HepG2 (cell line): ENCODE results near the gene RYR2. TPM values are rescaled to one million over a fixed set of nuclear protein-coding genes. Genes with fewer than 3 reads are reported as not detected.

Experiments
- ARNT2 ChIP-seq: sonication (generic); formaldehyde crosslinking; IDR thresholded peaks from 2 replicates; pipeline ENCODE4 v1.8.0; 2022; ENCODE audit warnings: mild to moderate bottlenecking, low read depth, missing genetic modification reagents, moderate library complexity
- ATAD3A ChIP-seq: sonication (generic); formaldehyde crosslinking; IDR thresholded peaks from 2 replicates; pipeline ENCODE4 v1.4.0; 2020; ENCODE audit warnings: missing genetic modification reagents
- CBFB ChIP-seq: sonication (generic); formaldehyde crosslinking; IDR thresholded peaks from 2 replicates; pipeline ENCODE4 v1.4.0; 2020; ENCODE audit warnings: missing genetic modification reagents
- EHMT2 ChIP-seq: fragments of 200-600 bp; sonication (generic); IDR thresholded peaks from 2 replicates; pipeline ENCODE4 v1.7.0; 2017; ENCODE audit warnings: antibody characterized with exemption, low read depth, low read length, borderline replicate concordance
- ERF ChIP-seq: IDR thresholded peaks from 2 replicates; pipeline ENCODE4 v1.6.1; 2018; ENCODE audit warnings: missing biosample characterization, missing genetic modification reagents
- KDM3A ChIP-seq: IDR thresholded peaks from 2 replicates; pipeline ENCODE4 v1.6.1; 2018; ENCODE audit warnings: low read depth, missing compliant biosample characterization
- NRL ChIP-seq: sonication (generic); formaldehyde crosslinking; IDR thresholded peaks from 2 replicates; pipeline ENCODE4 v1.5.0; 2020; ENCODE audit warnings: missing genetic modification reagents, mild to moderate bottlenecking, moderate library complexity, borderline replicate concordance
- RXRA ChIP-seq: sonication (generic); formaldehyde crosslinking; IDR thresholded peaks from 2 replicates; pipeline ENCODE4 v1.5.1; 2020; ENCODE audit warnings: missing genetic modification reagents
- SP4 ChIP-seq: sonication (generic); formaldehyde crosslinking; IDR thresholded peaks from 2 replicates; pipeline ENCODE4 v1.8.1; 2023; ENCODE audit warnings: mild to moderate bottlenecking, missing genetic modification reagents
- TBX3 ChIP-seq: fragments of 450-650 bp; IDR thresholded peaks from 2 replicates; pipeline ENCODE4 v1.6.1; 2017; ENCODE audit warnings: antibody characterized with exemption, mild to moderate bottlenecking, inconsistent platforms, borderline replicate concordance
- THAP11 ChIP-seq: IDR thresholded peaks from 2 replicates; pipeline ENCODE4 v1.6.1; 2016; ENCODE audit warnings: missing biosample characterization, missing genetic modification reagents
- ZFP90 ChIP-seq: sonication (generic); formaldehyde crosslinking; IDR thresholded peaks from 2 replicates; pipeline ENCODE4 v1.8.0; 2022; ENCODE audit warnings: missing genetic modification reagents, mild to moderate bottlenecking, inconsistent platforms, borderline replicate concordance
- ZNF143 ChIP-seq: sonication (generic); formaldehyde crosslinking; IDR thresholded peaks from 2 replicates; pipeline ENCODE4 v1.4.0; 2020; ENCODE audit warnings: missing genetic modification reagents
- ZNF205 ChIP-seq: IDR thresholded peaks from 2 replicates; pipeline ENCODE4 v1.6.1; 2018; ENCODE audit warnings: missing biosample characterization, missing genetic modification reagents
- ZNF256 ChIP-seq: sonication (generic); formaldehyde crosslinking; conservative IDR thresholded peaks from 2 replicates; pipeline ENCODE4 v1.4.0; 2020; ENCODE audit warnings: missing genetic modification reagents
- ZNF382 ChIP-seq: sonication (generic); formaldehyde crosslinking; IDR thresholded peaks from 2 replicates; pipeline ENCODE4 v1.5.0; 2020; ENCODE audit warnings: missing genetic modification reagents, mild to moderate bottlenecking, borderline replicate concordance
- ZNF672 ChIP-seq: sonication (generic); formaldehyde crosslinking; IDR thresholded peaks from 2 replicates; pipeline ENCODE4 v1.8.1; 2022; ENCODE audit warnings: missing genetic modification reagents
- ZNF878 ChIP-seq: sonication (generic); formaldehyde crosslinking; IDR thresholded peaks from 2 replicates; pipeline ENCODE4 v1.8.1; 2023; ENCODE audit warnings: mild to moderate bottlenecking, missing genetic modification reagents, moderate library complexity
- ZSCAN31 ChIP-seq: sonication (generic); formaldehyde crosslinking; IDR thresholded peaks from 2 replicates; pipeline ENCODE4 v1.5.0; 2020; ENCODE audit warnings: low read depth, mild to moderate bottlenecking, missing genetic modification reagents
- polyA plus RNA-seq, 8 experiments: library from polyadenylated mRNA; depleted of rRNA in 3 of 8; stranded (reverse) in 7 of 8; unstranded in 1 of 8; fragments of >200 nt; fragmentation: Illumina TruSeq in 4 of 8; extraction: Trizol in 4 of 8; gene quantifications; 2 replicates each; pipeline versions ENCODE4 v1.2.1 to v1.2.3, GENCODE V29; 2011 to 2016; ENCODE audit warnings: low read depth in 4 of 8, missing spikeins in 1 of 8, mixed read lengths in 1 of 8; ENCODE audit not compliant: insufficient read depth in 1 of 8
- total RNA-seq, 5 experiments: library from RNA; depleted of rRNA; stranded (reverse); fragments of >200 nt; fragmentation: Illumina TruSeq; extraction: Trizol; gene quantifications; 2 replicates each; pipeline ENCODE4 v1.2.3, GENCODE V29; 2016; ENCODE audit warnings: low read depth in 1 of 5
- TF ChIP-seq, protein P1 (sequence below): sonication (generic); formaldehyde crosslinking; IDR thresholded peaks from 2 replicates; pipeline ENCODE4 v1.4.0; 2020; ENCODE audit warnings: missing genetic modification reagents
- TF ChIP-seq, protein P2 (sequence below): IDR thresholded peaks from 2 replicates; pipeline ENCODE4 v1.6.1; 2016; ENCODE audit warnings: low read depth
- TF ChIP-seq, protein P3 (sequence below): sonication (generic); formaldehyde crosslinking; IDR thresholded peaks from 2 replicates; pipeline ENCODE4 v1.9.0; 2021; ENCODE audit warnings: missing genetic modification reagents, borderline replicate concordance

The RYR2 gene
- total and polyA plus RNA-seq, 2 of the 13 experiments (the other 11 are each of a cell fraction or from before 2014, with no cell fraction given) = not detected

DNA sequence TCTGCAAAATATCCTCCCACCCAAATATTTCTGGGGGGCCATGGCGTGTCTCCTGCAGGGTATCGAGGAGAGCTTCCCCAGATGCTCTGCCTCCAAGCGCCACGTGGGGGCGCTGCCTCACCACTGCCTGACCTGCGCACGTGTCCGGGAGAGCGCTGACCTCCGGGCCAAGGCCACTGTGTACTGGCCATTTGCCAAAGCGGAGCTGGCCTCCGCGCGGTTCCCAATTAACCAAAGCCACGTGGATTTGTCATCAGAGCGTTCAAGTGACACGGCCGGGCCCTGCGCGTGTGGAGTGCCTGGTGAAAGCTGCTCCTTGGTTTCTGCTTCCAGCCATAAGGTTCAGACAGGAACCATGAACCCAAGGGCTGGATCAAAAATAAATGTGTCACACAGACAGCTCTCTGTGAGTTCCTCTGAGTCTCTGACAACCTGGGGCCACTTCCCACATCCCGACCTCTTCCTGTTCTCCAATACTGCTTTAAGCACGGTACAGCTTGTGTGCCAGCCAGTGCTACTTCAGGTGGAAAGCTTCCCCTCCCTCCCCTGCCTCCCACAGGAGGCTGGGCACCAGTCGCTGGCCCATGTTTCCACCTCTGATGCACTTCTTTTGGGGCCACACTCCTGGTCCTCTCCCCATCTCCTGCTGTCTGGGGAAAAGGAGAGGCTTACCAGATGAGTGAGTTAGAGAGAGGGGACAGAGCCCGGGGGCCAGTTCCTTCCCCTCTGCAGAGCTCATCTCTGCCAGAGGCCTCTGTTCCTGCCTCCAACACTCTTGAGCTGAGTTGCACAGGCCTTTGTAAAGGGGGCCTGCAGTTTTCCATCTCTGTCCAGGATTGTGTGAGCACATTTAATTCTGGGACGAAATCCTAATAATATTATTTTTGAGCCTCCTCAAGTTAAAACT is 822.6 kb downstream of the RYR2 start (continued):
- TF ChIP-seq ARNT2 (CRISPR knock-in tag) (peak; percentile 80), ATAD3A (CRISPR knock-in tag) (no peak), ZNF672 (CRISPR knock-in tag) (no peak), CBFB (CRISPR knock-in tag) (peak; percentile 76; the same call in 1 of the 2 replicates), ZNF382 (CRISPR knock-in tag) (no peak), NRL (CRISPR knock-in tag) (peak; percentile 38; the same call in 1 of the 2 replicates), ZNF878 (CRISPR knock-in tag) (no peak), THAP11 (peak; percentile 59; the same call in 1 of the 2 replicates), ERF (CRISPR knock-in tag) (0 out of 2 replicates have a peak, but pooled peaks have one; percentile 50), ZSCAN31 (CRISPR knock-in tag) (no peak), ZNF205 (peak; percentile 63; the same call in 1 of the 2 replicates), KDM3A (CRISPR knock-in tag) (peak; percentile 70; the same call in 1 of the 2 replicates), ZFP90 (CRISPR knock-in tag) (no peak), SP4 (0 out of 2 replicates have a peak, but pooled peaks have one; percentile 33), ZNF256 (CRISPR knock-in tag) (no peak), RXRA (CRISPR knock-in tag) (peak; percentile 97), ZNF143 (CRISPR knock-in tag) (no peak), EHMT2 (peak; percentile 51; the same call in 1 of the 2 replicates), TBX3 (no peak)
- TF ChIP-seq, protein P1, sequence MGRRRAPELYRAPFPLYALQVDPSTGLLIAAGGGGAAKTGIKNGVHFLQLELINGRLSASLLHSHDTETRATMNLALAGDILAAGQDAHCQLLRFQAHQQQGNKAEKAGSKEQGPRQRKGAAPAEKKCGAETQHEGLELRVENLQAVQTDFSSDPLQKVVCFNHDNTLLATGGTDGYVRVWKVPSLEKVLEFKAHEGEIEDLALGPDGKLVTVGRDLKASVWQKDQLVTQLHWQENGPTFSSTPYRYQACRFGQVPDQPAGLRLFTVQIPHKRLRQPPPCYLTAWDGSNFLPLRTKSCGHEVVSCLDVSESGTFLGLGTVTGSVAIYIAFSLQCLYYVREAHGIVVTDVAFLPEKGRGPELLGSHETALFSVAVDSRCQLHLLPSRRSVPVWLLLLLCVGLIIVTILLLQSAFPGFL (CRISPR knock-in tag) = no peak
- TF ChIP-seq, protein P2, sequence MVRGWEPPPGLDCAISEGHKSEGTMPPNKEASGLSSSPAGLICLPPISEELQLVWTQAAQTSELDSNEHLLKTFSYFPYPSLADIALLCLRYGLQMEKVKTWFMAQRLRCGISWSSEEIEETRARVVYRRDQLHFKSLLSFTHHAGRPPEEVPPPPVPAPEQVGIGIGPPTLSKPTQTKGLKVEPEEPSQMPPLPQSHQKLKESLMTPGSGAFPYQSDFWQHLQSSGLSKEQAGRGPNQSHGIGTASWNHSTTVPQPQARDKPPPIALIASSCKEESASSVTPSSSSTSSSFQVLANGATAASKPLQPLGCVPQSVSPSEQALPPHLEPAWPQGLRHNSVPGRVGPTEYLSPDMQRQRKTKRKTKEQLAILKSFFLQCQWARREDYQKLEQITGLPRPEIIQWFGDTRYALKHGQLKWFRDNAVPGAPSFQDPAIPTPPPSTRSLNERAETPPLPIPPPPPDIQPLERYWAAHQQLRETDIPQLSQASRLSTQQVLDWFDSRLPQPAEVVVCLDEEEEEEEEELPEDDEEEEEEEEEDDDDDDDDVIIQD (CRISPR knock-in tag) = 0 out of 2 replicates have a peak, but pooled peaks have one; percentile 19
- TF ChIP-seq, protein P3, sequence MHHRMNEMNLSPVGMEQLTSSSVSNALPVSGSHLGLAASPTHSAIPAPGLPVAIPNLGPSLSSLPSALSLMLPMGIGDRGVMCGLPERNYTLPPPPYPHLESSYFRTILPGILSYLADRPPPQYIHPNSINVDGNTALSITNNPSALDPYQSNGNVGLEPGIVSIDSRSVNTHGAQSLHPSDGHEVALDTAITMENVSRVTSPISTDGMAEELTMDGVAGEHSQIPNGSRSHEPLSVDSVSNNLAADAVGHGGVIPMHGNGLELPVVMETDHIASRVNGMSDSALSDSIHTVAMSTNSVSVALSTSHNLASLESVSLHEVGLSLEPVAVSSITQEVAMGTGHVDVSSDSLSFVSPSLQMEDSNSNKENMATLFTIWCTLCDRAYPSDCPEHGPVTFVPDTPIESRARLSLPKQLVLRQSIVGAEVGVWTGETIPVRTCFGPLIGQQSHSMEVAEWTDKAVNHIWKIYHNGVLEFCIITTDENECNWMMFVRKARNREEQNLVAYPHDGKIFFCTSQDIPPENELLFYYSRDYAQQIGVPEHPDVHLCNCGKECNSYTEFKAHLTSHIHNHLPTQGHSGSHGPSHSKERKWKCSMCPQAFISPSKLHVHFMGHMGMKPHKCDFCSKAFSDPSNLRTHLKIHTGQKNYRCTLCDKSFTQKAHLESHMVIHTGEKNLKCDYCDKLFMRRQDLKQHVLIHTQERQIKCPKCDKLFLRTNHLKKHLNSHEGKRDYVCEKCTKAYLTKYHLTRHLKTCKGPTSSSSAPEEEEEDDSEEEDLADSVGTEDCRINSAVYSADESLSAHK (CRISPR knock-in tag) = no peak
